VCaP (cell line): ENCODE measurements around the gene DHRS7B.
"Not testable (repeated sequence)": the region's sequence is repeated elsewhere in the genome, so short reads cannot be mapped to it uniquely, and the experiment has no call there.

Experiments
- H3K27ac ChIP-seq: fragments of 450-650 bp; 2 replicates; pipeline ENCODE4 v1.5.1; 2017
- TF ChIP-seq, protein P1 (sequence below): fragments of 450-650 bp; conservative IDR thresholded peaks from 2 replicates; pipeline ENCODE4 v1.5.1; 2017; ENCODE audit warnings: mild to moderate bottlenecking, moderate library complexity

DHRS7B gene

DNA sequence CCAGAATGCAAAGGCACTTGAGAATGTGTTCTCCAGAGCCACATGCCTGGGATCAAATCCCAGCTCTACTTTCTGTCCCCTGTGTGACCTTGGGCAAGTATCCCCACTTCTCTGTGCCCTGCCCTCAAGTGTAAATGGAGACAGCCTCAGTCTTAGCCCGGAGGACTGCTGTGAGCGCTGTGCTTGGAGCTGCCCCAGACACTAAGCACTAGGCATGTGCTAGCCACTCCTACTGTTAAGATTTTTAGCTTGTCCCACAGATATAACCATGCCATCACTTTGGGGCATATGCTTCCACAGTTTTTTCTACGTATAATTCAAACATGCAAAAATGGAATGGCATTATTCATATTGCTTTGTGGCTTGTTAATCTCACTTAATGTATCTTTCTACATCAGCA lies 57.8 kb downstream of the DHRS7B start:
- TF ChIP-seq, protein P1, sequence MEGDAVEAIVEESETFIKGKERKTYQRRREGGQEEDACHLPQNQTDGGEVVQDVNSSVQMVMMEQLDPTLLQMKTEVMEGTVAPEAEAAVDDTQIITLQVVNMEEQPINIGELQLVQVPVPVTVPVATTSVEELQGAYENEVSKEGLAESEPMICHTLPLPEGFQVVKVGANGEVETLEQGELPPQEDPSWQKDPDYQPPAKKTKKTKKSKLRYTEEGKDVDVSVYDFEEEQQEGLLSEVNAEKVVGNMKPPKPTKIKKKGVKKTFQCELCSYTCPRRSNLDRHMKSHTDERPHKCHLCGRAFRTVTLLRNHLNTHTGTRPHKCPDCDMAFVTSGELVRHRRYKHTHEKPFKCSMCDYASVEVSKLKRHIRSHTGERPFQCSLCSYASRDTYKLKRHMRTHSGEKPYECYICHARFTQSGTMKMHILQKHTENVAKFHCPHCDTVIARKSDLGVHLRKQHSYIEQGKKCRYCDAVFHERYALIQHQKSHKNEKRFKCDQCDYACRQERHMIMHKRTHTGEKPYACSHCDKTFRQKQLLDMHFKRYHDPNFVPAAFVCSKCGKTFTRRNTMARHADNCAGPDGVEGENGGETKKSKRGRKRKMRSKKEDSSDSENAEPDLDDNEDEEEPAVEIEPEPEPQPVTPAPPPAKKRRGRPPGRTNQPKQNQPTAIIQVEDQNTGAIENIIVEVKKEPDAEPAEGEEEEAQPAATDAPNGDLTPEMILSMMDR = no peak
- H3K27ac ChIP-seq = no peak overlapping the region

DNA sequence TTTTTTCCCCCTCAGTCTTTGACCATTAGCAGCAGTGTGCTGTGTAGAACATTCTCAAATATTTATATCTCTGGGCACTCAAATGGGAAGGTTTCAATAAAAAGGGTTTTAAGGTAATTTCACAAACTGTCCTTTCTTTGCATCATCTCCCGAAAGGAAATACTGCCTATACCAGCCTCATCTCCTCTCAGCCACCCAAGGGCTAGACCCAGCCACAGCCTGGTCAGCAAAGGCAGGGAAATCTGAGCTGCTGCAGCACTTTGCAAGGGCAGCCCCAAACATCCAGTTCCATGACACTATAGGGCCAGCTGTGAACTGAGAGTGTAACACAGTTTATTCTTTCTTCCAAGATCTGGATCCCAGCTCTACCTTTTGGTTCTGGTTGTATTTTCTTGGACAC lies 58.3 kb downstream of the DHRS7B start:
- TF ChIP-seq, protein P1 = no peak
- no peak overlapping the region for H3K27ac ChIP-seq

DNA sequence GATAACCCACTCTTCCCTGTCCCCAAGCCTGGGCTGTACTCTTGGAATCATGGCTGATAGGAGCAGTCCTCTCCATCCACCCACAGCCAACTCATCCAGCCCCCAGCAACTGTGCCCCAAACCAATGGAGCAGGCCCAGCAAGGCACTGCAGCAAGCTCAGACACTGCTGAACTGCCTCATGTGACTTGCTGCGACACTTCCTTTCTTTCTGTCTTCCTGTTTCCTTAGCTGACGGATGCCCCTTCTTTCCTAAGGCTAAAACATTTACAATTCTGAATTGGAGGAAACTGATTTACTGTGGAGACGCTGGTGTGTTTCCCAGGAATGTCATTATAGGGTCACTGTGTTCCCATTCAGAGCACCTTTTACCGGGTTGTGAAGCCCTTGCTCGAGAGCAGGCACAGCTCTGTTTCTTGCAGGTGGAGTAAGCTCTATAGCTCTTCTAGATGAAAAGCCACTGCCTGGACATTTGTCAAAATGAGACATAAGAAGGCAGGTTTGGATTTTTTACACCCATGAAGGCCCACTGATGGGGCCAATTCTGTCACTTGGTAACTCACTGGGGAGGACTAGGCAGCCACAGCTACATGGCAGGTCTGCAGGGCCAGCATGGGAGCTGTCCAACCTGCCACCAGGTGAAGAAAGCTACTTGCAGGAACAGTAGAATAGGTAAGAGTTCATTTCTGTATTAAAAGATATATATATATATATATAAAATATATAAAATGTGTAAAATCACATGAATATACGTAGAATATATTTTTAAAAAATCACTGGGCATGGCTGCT lies 59.8 kb downstream of the DHRS7B start:
- TF ChIP-seq, protein P1 = no peak
- H3K27ac ChIP-seq = no peak overlapping the region

DNA sequence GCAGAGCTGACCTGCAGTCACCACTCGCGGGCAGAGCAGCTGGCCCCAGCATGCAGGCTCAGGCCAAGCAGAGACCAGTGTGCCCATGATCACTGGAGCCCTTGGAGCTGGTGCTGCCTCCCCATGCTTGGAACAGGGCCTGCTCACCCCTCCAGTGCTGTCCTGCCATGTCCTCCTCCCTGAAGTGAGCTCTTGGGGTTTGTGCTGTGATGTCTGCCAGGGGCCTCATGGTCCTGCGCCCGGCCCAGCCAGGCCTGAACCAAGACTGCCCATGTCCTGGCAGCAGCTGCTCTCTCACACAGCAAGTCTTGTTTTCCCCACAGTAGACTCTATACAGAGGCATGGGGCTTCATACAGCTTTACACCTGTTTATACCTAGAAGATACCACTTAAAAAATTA lies 62.6 kb downstream of the DHRS7B start:
- TF ChIP-seq, protein P1 = no peak
- H3K27ac ChIP-seq = no peak overlapping the region

DNA sequence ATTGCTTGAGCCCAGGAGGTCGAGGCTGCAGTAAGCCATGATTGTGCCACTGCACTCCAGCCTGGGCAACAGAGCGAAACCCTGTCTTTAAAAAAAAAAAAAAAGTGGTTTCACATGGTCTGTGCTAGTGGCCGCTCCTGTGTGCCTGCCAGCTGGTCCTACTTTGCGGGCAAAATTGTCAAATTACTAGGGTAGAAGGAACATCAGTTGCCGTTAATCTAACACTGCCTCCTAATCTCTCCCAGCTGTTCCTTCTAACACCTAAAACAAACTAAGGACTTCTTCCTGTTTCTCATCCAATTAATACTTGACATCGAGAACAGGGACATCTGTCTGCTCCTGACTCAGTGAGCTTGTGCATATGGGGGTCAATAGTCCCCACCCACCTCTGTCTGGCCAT lies 63.3 kb downstream of the DHRS7B start:
- TF ChIP-seq, protein P1 = no peak
- no peak overlapping the region for H3K27ac ChIP-seq

DNA sequence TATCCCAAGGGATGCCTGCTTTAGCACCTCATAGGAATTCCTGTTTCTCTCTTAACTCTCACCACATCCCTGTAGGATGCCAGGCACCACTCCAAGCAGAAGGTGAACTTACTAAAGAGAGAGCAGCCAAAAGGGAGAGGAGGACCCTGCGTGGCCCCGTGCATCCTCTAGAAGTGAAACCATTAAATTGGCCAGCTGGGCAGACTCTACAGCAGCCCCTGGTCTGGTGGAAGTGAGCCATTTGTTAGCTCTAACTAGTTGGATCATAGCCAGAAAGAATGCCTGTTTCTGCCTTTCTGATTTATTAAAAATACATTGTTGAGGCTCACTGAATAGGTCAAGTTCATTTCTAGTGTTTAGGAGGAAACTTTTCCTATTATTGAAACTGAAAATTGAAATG lies 64.9 kb downstream of the DHRS7B start:
- TF ChIP-seq, protein P1 = no peak
- no peak overlapping the region for H3K27ac ChIP-seq

DNA sequence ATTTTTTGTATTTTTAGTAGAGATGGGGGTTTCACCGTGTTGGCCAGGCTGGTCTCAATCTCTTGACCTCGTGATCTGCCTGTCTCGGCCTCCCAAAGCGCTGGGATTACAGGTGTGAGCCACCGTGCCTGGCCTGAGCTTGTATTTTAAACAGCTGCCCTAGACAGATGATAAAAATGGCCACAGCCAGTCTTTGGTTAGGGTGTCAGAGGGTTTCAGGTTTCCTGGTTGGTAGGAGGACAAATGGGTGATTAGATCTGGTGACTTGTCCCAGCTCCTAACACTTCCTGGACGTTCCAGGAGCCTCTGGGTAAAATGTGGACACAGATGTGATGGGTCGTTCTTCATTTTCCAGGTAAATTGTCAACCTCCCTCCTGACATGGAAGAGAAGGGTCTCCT lies 65.7 kb downstream of the DHRS7B start:
- not testable (repeated sequence) for H3K27ac ChIP-seq

DNA sequence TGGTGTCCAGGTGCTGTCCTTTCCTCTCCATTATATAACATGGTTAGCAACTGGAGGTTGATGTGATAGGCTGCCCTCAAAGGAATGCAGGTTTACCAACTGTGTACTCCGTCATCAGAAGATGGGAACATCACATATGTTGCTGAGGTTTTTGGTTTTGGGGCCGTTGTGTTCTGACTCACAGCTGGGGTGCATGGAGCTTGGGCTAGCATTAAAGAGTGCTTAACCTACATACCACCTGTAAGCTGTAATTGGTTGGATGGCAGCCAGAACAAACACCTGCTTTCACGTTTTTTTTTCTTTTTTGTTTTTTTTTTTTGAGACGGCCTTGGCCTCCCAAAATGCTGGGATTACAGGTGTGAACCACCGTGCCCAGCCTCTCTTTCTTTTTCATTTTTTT lies 66.3 kb downstream of the DHRS7B start:
- TF ChIP-seq, protein P1 = no peak
- no peak overlapping the region for H3K27ac ChIP-seq
